Esophagus mucosa (tissue), 1 donor: ENCODE results near the gene KLF1. TPM values are rescaled to one million over a fixed set of nuclear protein-coding genes. Genes with fewer than 3 reads are reported as not detected.
A peak's percentile ranks its signal among the peaks of the same experiment; 100 is the strongest.

Experiments used
- ATAC-seq: fragments of 200-7000 bp; cut with Tn5 transposase; one replicate; pipeline ENCODE4 v1.9.1; 2020
- total RNA-seq: library from RNA; stranded (reverse); gene quantifications from one replicate; pipeline ENCODE4 v1.2.4, GENCODE V29; 2023
- donor health status: DM: yes; HTN: yes; CAD: no.

Gene KLF1
- total RNA-seq, 1 donor from 2014 or later = not detected

- ATAC-seq = peak; percentile 42
Measured at GRCh38 chr19:12838182-12838885, 48.7 kb downstream of the KLF1 start, which contains the start of gene MAST1. MAST1 (plus strand) TSS chr19:12838515; CDS start chr19:12838573, 58 bp downstream.

GRCh38 chr19:12837225-12837624, 49.8 kb downstream of the KLF1 start:
- ATAC-seq = no peak

- no peak for ATAC-seq
Measured at GRCh38 chr19:12836529-12836863, 50.5 kb downstream of the KLF1 start.

- no peak for ATAC-seq
Measured at GRCh38 chr19:12834976-12835757, 51.8 kb downstream of the KLF1 start.

GRCh38 chr19:12834566-12834943, 52.4 kb downstream of the KLF1 start, which contains the start of gene RTBDN:
RTBDN (minus strand) TSS chr19:12834579; CDS start chr19:12829979, 4,600 bp downstream.
- no peak for ATAC-seq

Other genes with a start within 250 kb of the KLF1 start
- 29.0 TPM for gene MAN2B1, start 220.5 kb downstream of the KLF1 start, total RNA-seq
- 4.0 TPM for gene WDR83, start 220.4 kb downstream of the KLF1 start, total RNA-seq
- 34.1 TPM for gene DHPS, start 205.3 kb downstream of the KLF1 start, total RNA-seq
- gene GNG14, start 199.2 kb downstream of the KLF1 start, total RNA-seq = not detected
- gene FBXW9, start 190.6 kb downstream of the KLF1 start, total RNA-seq = 11.1 TPM
- gene TNPO2, start 163.3 kb downstream of the KLF1 start, total RNA-seq = 36.0 TPM
- 122 TPM for gene TRIR, start 152.5 kb downstream of the KLF1 start, total RNA-seq
- 60.9 TPM for gene GET3, start 149.7 kb downstream of the KLF1 start, total RNA-seq
- not detected for gene BEST2, start 135.4 kb downstream of the KLF1 start, total RNA-seq
- 38.2 TPM for gene HOOK2, start 111.6 kb downstream of the KLF1 start, total RNA-seq
- 267 TPM for gene JUNB, start 95.7 kb downstream of the KLF1 start, total RNA-seq
- 304 TPM for gene PRDX2, start 85.4 kb downstream of the KLF1 start, total RNA-seq
- 9.7 TPM for gene THSD8, start 85.1 kb downstream of the KLF1 start, total RNA-seq
- gene RNASEH2A, start 80.6 kb downstream of the KLF1 start, total RNA-seq = 20.0 TPM
- not detected for gene RTBDN, start 52.6 kb downstream of the KLF1 start, total RNA-seq
- not detected for gene MAST1, start 48.7 kb downstream of the KLF1 start, total RNA-seq
- 22.5 TPM for gene DNASE2, start 5.8 kb downstream of the KLF1 start, total RNA-seq
- gene GCDH, start 4.0 kb upstream of the KLF1 start, total RNA-seq = 16.1 TPM
- 0.56 TPM for gene SYCE2, start 32.1 kb upstream of the KLF1 start, total RNA-seq
- 46.6 TPM for gene FARSA, start 46.5 kb upstream of the KLF1 start, total RNA-seq
- gene CALR, start 51.4 kb upstream of the KLF1 start, total RNA-seq = 586 TPM
- gene RAD23A, start 58.7 kb upstream of the KLF1 start, total RNA-seq = 65.6 TPM
- 20.7 TPM for gene GADD45GIP1, start 70.0 kb upstream of the KLF1 start, total RNA-seq
- gene DAND5, start 82.4 kb upstream of the KLF1 start, total RNA-seq = not detected
- gene NFIX, start 108.3 kb upstream of the KLF1 start, total RNA-seq = 101 TPM
- gene LYL1, start 215.7 kb upstream of the KLF1 start, total RNA-seq = 1.4 TPM
- 23.8 TPM for gene TRMT1, start 229.5 kb upstream of the KLF1 start, total RNA-seq
- 40.0 TPM for gene NACC1, start 231.1 kb upstream of the KLF1 start, total RNA-seq